ENCODE data around the gene HMX2. TPM values are rescaled to one million over a fixed set of nuclear protein-coding genes. Genes with fewer than 3 reads are reported as not detected.

The HMX2 gene
- total RNA-seq, 1 experiment from 2014 or later, result not detected

DNA sequence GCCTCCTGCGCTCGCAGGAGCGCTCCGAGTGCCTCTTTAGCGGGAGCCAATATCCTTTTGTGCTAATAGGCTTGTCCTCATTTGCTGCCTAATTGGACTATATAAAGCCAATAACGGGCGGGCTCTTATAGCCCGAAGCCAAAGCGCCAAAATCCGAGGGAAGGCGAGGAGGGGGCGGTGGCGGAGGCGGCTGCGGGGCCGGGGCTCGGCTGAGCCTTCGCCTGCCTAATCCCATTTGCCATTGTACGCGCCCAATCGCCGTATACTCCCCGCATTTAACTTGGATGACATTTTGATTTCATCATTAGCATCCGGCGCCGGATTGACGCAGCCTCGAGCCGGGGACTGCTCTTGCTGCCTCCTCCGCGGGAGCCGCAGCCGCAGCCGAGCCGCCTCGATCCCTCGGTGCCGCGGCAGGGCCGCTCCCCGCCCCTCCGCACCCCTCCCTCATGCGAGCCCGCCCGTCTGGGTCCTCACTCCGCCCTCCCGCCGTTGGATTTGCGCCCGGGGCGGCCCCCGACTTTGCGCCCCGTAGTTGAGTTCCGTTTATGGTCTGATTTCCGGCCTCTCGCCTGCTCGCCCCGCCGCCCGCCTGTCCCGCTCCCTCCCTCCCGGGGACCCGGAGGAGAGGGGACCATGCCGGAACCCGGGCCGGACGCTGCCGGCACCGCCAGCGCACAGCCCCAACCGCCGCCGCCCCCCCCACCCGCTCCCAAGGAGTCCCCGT is 12.4 kb upstream of the HMX2 start, which contains the start of gene HMX3:
Gene HMX3 (plus strand): TSS at position 556 of the 727 bp plus-strand sequence. CDS start 81 bp downstream, at position 637.
- peaks cover 12% of the 10 kb centered on the region for H3K4me1 Mint-ChIP-seq (ENCODE audit: insufficient read depth, unreplicated experiment)
- H3K27me3 Mint-ChIP-seq (ENCODE audit: insufficient read depth, unreplicated experiment), result peaks cover 50% of the 10 kb centered on the region
- intact Hi-C loops (cut with micrococcal nuclease), result no loop called here
- ChIA-PET POLR2A (no interaction called here), CTCF (no interaction called here)
- BruUV-seq (replicated peaks), result no TSS peak
- H3K36me3 Mint-ChIP-seq (ENCODE audit: insufficient read depth, unreplicated experiment), result no peaks in the 10 kb centered on the region
- no peaks in the 10 kb centered on the region for H3K9me3 Mint-ChIP-seq (ENCODE audit: unreplicated experiment)
- TF ChIP-seq, protein P1, sequence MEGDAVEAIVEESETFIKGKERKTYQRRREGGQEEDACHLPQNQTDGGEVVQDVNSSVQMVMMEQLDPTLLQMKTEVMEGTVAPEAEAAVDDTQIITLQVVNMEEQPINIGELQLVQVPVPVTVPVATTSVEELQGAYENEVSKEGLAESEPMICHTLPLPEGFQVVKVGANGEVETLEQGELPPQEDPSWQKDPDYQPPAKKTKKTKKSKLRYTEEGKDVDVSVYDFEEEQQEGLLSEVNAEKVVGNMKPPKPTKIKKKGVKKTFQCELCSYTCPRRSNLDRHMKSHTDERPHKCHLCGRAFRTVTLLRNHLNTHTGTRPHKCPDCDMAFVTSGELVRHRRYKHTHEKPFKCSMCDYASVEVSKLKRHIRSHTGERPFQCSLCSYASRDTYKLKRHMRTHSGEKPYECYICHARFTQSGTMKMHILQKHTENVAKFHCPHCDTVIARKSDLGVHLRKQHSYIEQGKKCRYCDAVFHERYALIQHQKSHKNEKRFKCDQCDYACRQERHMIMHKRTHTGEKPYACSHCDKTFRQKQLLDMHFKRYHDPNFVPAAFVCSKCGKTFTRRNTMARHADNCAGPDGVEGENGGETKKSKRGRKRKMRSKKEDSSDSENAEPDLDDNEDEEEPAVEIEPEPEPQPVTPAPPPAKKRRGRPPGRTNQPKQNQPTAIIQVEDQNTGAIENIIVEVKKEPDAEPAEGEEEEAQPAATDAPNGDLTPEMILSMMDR (IDR thresholded peaks at IDR 0.05; ENCODE audit: unreplicated experiment), result no peak
- no peak for DNase-seq (ENCODE audit: unreplicated experiment)
- H3K27ac Mint-ChIP-seq (ENCODE audit: low read depth, unreplicated experiment), result no peak within 1 kb of the TSS
- H3K4me3 Mint-ChIP-seq (ENCODE audit: unreplicated experiment), result no peak within 1 kb of the TSS

DNA sequence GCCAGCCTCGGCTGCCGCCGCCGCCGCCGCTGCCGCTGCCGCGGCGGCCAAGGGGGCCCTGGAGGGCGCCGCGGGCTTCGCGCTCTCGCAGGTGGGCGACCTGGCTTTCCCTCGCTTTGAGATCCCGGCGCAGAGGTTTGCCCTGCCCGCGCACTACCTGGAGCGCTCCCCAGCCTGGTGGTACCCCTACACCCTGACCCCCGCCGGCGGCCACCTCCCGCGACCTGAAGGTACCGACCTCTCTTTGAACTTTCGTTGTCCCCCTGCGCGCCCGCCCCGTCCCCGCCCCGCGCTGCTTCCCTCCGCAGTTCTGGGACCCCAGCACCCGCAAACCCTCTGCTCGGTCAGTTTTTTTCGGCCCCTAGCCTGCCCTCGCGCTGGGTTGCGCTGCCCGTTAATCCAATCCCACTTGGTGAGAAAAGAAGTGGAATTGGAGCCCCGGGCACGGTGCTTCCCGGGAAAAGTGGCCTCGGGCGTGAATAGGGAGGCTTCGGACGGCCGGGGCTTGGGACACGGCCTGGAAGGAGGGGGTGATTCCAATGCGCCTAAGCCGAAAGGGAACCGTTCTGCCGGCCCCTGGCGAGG is 11.6 kb upstream of the HMX2 start:
- CTCF ChIA-PET, result interaction anchor here (1.1 to 1.4 kb wide), 2 partner anchors 243 to 244 kb away, joined by 4 to 8 read pairs; no protein-coding TSS in a partner anchor

DNA sequence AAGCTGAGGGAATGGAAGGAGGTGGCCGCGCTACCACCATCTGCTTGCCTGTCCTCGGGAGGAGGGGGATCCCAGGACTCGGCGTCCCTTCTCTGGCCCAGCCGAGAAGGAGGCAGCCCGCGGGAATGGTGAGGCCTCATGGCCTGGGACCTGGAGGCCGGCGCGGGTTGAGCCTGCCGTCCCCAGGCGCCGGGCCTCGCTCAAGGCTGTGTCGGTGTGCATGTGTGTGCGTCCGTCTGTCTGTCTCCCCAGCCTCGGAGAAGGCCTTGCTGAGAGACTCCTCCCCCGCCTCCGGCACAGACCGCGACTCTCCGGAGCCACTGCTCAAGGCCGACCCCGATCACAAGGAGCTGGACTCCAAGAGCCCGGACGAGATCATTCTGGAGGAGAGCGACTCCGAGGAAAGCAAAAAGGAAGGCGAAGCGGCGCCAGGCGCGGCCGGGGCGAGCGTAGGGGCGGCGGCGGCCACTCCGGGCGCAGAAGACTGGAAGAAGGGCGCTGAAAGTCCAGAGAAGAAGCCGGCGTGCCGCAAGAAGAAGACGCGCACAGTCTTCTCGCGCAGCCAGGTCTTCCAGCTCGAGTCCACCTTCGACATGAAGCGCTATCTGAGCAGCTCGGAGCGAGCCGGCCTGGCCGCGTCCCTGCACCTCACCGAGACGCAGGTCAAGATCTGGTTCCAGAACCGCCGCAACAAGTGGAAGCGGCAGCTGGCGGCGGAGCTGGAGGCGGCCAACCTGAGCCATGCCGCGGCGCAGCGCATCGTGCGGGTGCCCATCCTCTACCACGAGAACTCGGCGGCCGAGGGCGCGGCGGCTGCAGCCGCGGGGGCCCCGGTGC is 10.9 kb upstream of the HMX2 start:
- no peak overlapping the region for H3K27ac Mint-ChIP-seq (ENCODE audit: low read depth, unreplicated experiment)
- peaks cover 65% of the 10 kb centered on the region for H3K27me3 Mint-ChIP-seq (ENCODE audit: insufficient read depth, unreplicated experiment)
- peaks cover 12% of the 10 kb centered on the region for H3K4me1 Mint-ChIP-seq (ENCODE audit: insufficient read depth, unreplicated experiment)
- H3K9me3 Mint-ChIP-seq (ENCODE audit: unreplicated experiment), result no peaks in the 10 kb centered on the region
- intact Hi-C loops (cut with micrococcal nuclease), result no loop called here
- BruUV-seq (replicated peaks), result no TSS peak
- no peak overlapping the region for H3K4me3 Mint-ChIP-seq (ENCODE audit: unreplicated experiment)
- no peak for DNase-seq (ENCODE audit: unreplicated experiment)
- H3K36me3 Mint-ChIP-seq (ENCODE audit: insufficient read depth, unreplicated experiment), result no peaks in the 10 kb centered on the region
- POLR2A ChIA-PET, result no interaction called here
- TF ChIP-seq, protein P1 (IDR thresholded peaks at IDR 0.05; ENCODE audit: unreplicated experiment), result no peak
- CTCF ChIA-PET, result interaction anchor here (1.1 to 1.4 kb wide), 2 partner anchors 242 to 244 kb away, joined by 4 to 8 read pairs; no protein-coding TSS in a partner anchor

More for the DNA sequence above, 11.6 kb upstream of the HMX2 start:
- peaks cover 12% of the 10 kb centered on the region for H3K4me1 Mint-ChIP-seq (ENCODE audit: insufficient read depth, unreplicated experiment)
- H3K4me3 Mint-ChIP-seq (ENCODE audit: unreplicated experiment), result no peak overlapping the region
- TF ChIP-seq, protein P1 (IDR thresholded peaks at IDR 0.05; ENCODE audit: unreplicated experiment), result no peak
- peaks cover 58% of the 10 kb centered on the region for H3K27me3 Mint-ChIP-seq (ENCODE audit: insufficient read depth, unreplicated experiment)
- BruUV-seq (replicated peaks), result no TSS peak
- no peaks in the 10 kb centered on the region for H3K36me3 Mint-ChIP-seq (ENCODE audit: insufficient read depth, unreplicated experiment)
- H3K9me3 Mint-ChIP-seq (ENCODE audit: unreplicated experiment), result no peaks in the 10 kb centered on the region
- no peak for DNase-seq (ENCODE audit: unreplicated experiment)
- no peak overlapping the region for H3K27ac Mint-ChIP-seq (ENCODE audit: low read depth, unreplicated experiment)
- intact Hi-C loops (cut with micrococcal nuclease), result no loop called here
- POLR2A ChIA-PET, result no interaction called here

DNA sequence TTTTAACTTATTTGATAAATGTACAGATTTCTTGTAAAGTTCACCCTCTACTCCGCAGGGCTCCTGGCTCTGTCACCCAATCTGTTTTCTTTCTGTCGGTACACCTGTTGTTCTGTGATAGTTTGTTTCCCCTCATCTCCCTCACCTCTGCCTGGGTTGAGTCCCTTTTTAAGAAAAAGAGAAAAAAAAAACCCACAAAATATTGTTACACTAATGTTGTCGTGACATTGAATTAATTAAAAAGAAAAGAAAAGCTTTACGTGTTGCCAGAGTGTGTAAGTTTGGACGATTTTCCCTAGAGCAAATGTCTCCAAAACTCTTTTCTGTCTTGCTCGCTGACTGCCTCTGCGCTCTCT is 8.8 kb upstream of the HMX2 start:
- ChIA-PET CTCF (interaction anchor here (0.6 to 1.3 kb wide), 8 partner anchors 9 to 435 kb away, joined by 3 to 5 read pairs (median 3); partner anchors contain the start of gene BUB3), POLR2A (interaction anchor here (1.8 kb wide), 1 partner anchor 15 kb away, joined by 9 read pairs; the partner anchor contains the start of gene BUB3)

More for the DNA sequence above, 8.8 kb upstream of the HMX2 start:
- H3K4me1 Mint-ChIP-seq (ENCODE audit: insufficient read depth, unreplicated experiment), result peaks cover 12% of the 10 kb centered on the region
- H3K4me3 Mint-ChIP-seq (ENCODE audit: unreplicated experiment), result peak overlapping the region; percentile 62
- DNase-seq (ENCODE audit: unreplicated experiment), result no peak
- BruUV-seq (replicated peaks), result no TSS peak
- peaks cover 64% of the 10 kb centered on the region for H3K27me3 Mint-ChIP-seq (ENCODE audit: insufficient read depth, unreplicated experiment)
- H3K27ac Mint-ChIP-seq (ENCODE audit: low read depth, unreplicated experiment), result no peak overlapping the region
- intact Hi-C loops (cut with micrococcal nuclease), result no loop called here
- TF ChIP-seq, protein P1 (IDR thresholded peaks at IDR 0.05; ENCODE audit: unreplicated experiment), result no peak
- no peaks in the 10 kb centered on the region for H3K36me3 Mint-ChIP-seq (ENCODE audit: insufficient read depth, unreplicated experiment)
- H3K9me3 Mint-ChIP-seq (ENCODE audit: unreplicated experiment), result no peaks in the 10 kb centered on the region
